Panc1 (cell line): ENCODE measurements around the gene OTOG. TPM values are rescaled to one million over a fixed set of nuclear protein-coding genes. Genes with fewer than 3 reads are reported as not detected.

Source experiments
- ATAC-seq: fragments of 200-7000 bp; cut with Tn5 transposase; 2 replicates; pipeline ENCODE4 v1.9.1; 2020; ENCODE audit warnings: mild to moderate bottlenecking, moderate library complexity
- BruUV-seq: library from RNA; stranded (reverse); fragments of 400-500 nt; replicated peaks from 2 replicates; lab custom pipeline; 2021; lab: Mats Ljungman, UMichigan
- CTCF ChIA-PET: fragments of 300-600 bp; sonication (Branson Sonifier 250); formaldehyde crosslinking; loops from one replicate; lab custom pipeline; 2022; ENCODE audit warnings: antibody characterized with exemption; lab: Charles Lee
- POLR2A ChIA-PET: fragments of 300-600 bp; sonication (Branson Sonifier 250); formaldehyde crosslinking; loops from one replicate; lab custom pipeline; 2022; ENCODE audit warnings: antibody characterized with exemption; lab: Charles Lee
- DNase-seq: peaks from one replicate; pipeline ENCODE4 v3.0.0-alpha.2; 2010; ENCODE audit warnings: low read depth, low spot score
- H3K27ac ChIP-seq: 2 replicates; pipeline ENCODE4 v1.5.1; 2011; ENCODE audit warnings: mild to moderate bottlenecking, low read length, inconsistent platforms
- H3K27me3 ChIP-seq: fragments of 200-500 bp; sonication (Bioruptor generic); 2 replicates; pipeline ENCODE4 v1.6.0; 2014; ENCODE audit warnings: low read length, inconsistent platforms; ENCODE audit not compliant: control insufficient read depth, insufficient read depth
- H3K36me3 ChIP-seq: fragments of 200-500 bp; sonication (Bioruptor generic); 2 replicates; pipeline ENCODE4 v1.5.1; 2014; ENCODE audit warnings: inconsistent platforms, mild to moderate bottlenecking, low read length, moderate library complexity; ENCODE audit not compliant: control insufficient read depth, insufficient read depth
- H3K4me1 ChIP-seq: 2 replicates; pipeline ENCODE4 v1.5.1; 2011; ENCODE audit warnings: inconsistent platforms, mild to moderate bottlenecking, low read length, moderate library complexity; ENCODE audit not compliant: control insufficient read depth, insufficient read depth
- H3K4me3 ChIP-seq, 2 experiments: 2 replicates each; pipeline ENCODE4 v1.5.1; 2011 to 2012; ENCODE audit warnings: low read depth in 2 of 2, low read length in 2 of 2, mild to moderate bottlenecking in 2 of 2, inconsistent platforms in 1 of 2, moderate library complexity in 1 of 2
- H3K9me3 ChIP-seq: fragments of 200-500 bp; sonication (Bioruptor generic); 2 replicates; pipeline ENCODE4 v1.5.1; 2014; ENCODE audit warnings: low read depth, mild to moderate bottlenecking, inconsistent platforms, low read length, moderate library complexity; ENCODE audit not compliant: control insufficient read depth, insufficient read depth
- CTCF ChIP-seq: fragments of 450-650 bp; IDR thresholded peaks from 2 replicates; pipeline ENCODE4 v1.5.1; 2017; ENCODE audit warnings: mild to moderate bottlenecking
- POLR2AphosphoS5 ChIP-seq: IDR thresholded peaks from 2 replicates; pipeline ENCODE4 v1.6.1; 2012; ENCODE audit warnings: mild to moderate bottlenecking, low read depth, low read length, moderate library complexity
- REST ChIP-seq, 2 experiments: IDR thresholded peaks; 2 replicates each; pipeline ENCODE4 v1.6.1; 2011 to 2012; ENCODE audit warnings: low read depth in 2 of 2, control low read depth in 1 of 2, low read length in 1 of 2, mild to moderate bottlenecking in 1 of 2, moderate library complexity in 1 of 2; ENCODE audit not compliant: insufficient read depth in 1 of 2
- SIN3A ChIP-seq: IDR thresholded peaks from 2 replicates; pipeline ENCODE4 v1.6.1; 2012; ENCODE audit warnings: low read depth, mild to moderate bottlenecking, low read length, moderate library complexity, borderline replicate concordance; ENCODE audit not compliant: insufficient read depth
- TCF7L2 ChIP-seq: IDR thresholded peaks from 2 replicates; pipeline ENCODE4 v1.6.1; 2011; ENCODE audit warnings: mild to moderate bottlenecking, low read depth, low read length, inconsistent platforms
- in situ Hi-C: cut with HindIII; loops from 2 replicates; pipeline ENCODE4 v1.10.0; 2016; ENCODE audit warnings: low sequenced_read_pairs, low pct_unique_long_range_greater_than_20kb
- intact Hi-C: fragments of 100-400 bp; cut with micrococcal nuclease; formaldehyde crosslinking; loops from one replicate; pipeline ENCODE4 v1.10.0; 2022; ENCODE audit not compliant: unreplicated experiment
- total RNA-seq: library from RNA; stranded (reverse); gene quantifications from one replicate; pipeline ENCODE4 v1.2.1, GENCODE V29; 2021; ENCODE audit not compliant: unreplicated experiment

Gene OTOG
- total RNA-seq, 1 experiment from 2014 or later, result not detected

- DNase-seq (no peak), ATAC-seq (no peak)
- Histone ChIP-seq H3K4me3 (no peak overlapping the region), H3K9me3 (no peaks in the 10 kb centered on the region), H3K36me3 (no peaks in the 10 kb centered on the region), H3K27ac (no peak overlapping the region), H3K27me3 (0 out of 2 replicates have a peak, but pooled peaks cover 5% of the 10 kb centered on the region), H3K4me1 (peaks cover 10% of the 10 kb centered on the region)
- ChIA-PET CTCF (interaction anchor here (0.7 kb wide), 1 partner anchor 180 kb away, joined by 3 read pairs; no protein-coding TSS in a partner anchor), POLR2A (no interaction called here)
- in situ Hi-C loops, result no loop called here
- no peak for TF ChIP-seq SIN3A
- intact Hi-C loops, result no loop called here
- no TSS peak for BruUV-seq
These were observed 139.3 kb downstream of the OTOG start for GRCh38 chr11:17686231-17686980.

- no peak for DNase-seq
- no peaks in the 10 kb centered on the region for H3K36me3 ChIP-seq
- intact Hi-C loops (no loop called here), in situ Hi-C loops (no loop called here)
- H3K4me3 ChIP-seq, result no peak overlapping the region
- H3K27ac ChIP-seq, result no peak overlapping the region
- no peaks in the 10 kb centered on the region for H3K9me3 ChIP-seq
- no peak for TF ChIP-seq POLR2AphosphoS5
- TF ChIP-seq SIN3A, result no peak
- no peak for TF ChIP-seq CTCF
- 0 out of 2 replicates have a peak, but pooled peaks cover 6% of the 10 kb centered on the region for H3K27me3 ChIP-seq
- no TSS peak for BruUV-seq
- H3K4me1 ChIP-seq, result peaks cover 9% of the 10 kb centered on the region
- no peak for ATAC-seq
- ChIA-PET POLR2A (no interaction called here), CTCF (no interaction called here)
These were observed 141.0 kb downstream of the OTOG start for GRCh38 chr11:17687946-17688670.

GRCh38 chr11:17691550-17691949 lies 144.5 kb downstream of the OTOG start:
- POLR2A ChIA-PET, result no interaction called here
- TF ChIP-seq REST (IDR thresholded peaks at IDR 0.05; ENCODE audit: insufficient read depth in 1 of 2, low read depth in 2 of 2, low read length in 1 of 2) (no peak), TCF7L2 (no peak), CTCF (no peak), SIN3A (no peak), POLR2AphosphoS5 (no peak)
- no peak overlapping the region for H3K27ac ChIP-seq
- H3K4me3 ChIP-seq, result no peak overlapping the region
- BruUV-seq, result no TSS peak
- no peaks in the 10 kb centered on the region for H3K9me3 ChIP-seq
- in situ Hi-C loops (no loop called here), intact Hi-C loops (no loop called here)
- H3K27me3 ChIP-seq, result peaks cover 8% of the 10 kb centered on the region; the same call in 1 of the 2 replicates
- CTCF ChIA-PET, result no interaction called here
- no peaks in the 10 kb centered on the region for H3K4me1 ChIP-seq
- H3K36me3 ChIP-seq, result no peaks in the 10 kb centered on the region
- ATAC-seq, result no peak
- DNase-seq, result no peak
